Heart right ventricle (tissue), 16 donors: ENCODE data around the gene HS3ST5. TPM values are rescaled to one million over a fixed set of nuclear protein-coding genes. Genes with fewer than 3 reads are reported as not detected.

Experiments
- ATAC-seq, 8 donors: fragments of 200-7000 bp; cut with Tn5 transposase; one replicate each; pipeline ENCODE4 v1.9.1; 2020; ENCODE audit warnings: mild to moderate bottlenecking in 8 of 8, moderate library complexity in 8 of 8, moderate number of reproducible peaks in 1 of 8
- DNase-seq, 2 donors: peaks; one replicate each; pipeline ENCODE4 v3.0.0-alpha.2; 2020
- H3K27ac ChIP-seq, 10 donors: fragments of 200-600 bp; sonication (generic) in 2 of 10; one replicate each; pipeline versions ENCODE4 v1.5.0 to v1.8.0; 2020 to 2022; ENCODE audit warnings: mild to moderate bottlenecking in 3 of 10
- H3K27me3 ChIP-seq, 7 donors: fragments of 200-600 bp; one replicate each; pipeline ENCODE4 v1.8.0; 2021 to 2022; ENCODE audit warnings: mild to moderate bottlenecking in 2 of 7
- H3K36me3 ChIP-seq, 9 donors: fragments of 200-600 bp; sonication (generic) in 1 of 9; one replicate each; pipeline versions ENCODE4 v1.5.0 to v1.8.0; 2020 to 2022; ENCODE audit warnings: mild to moderate bottlenecking in 2 of 9
- H3K4me1 ChIP-seq, 9 donors: fragments of 200-600 bp; sonication (generic) in 1 of 9; one replicate each; pipeline versions ENCODE4 v1.5.0 to v1.8.0; 2020 to 2022; ENCODE audit warnings: mild to moderate bottlenecking in 4 of 9
- H3K4me3 ChIP-seq, 10 donors: fragments of 200-600 bp; sonication (generic) in 2 of 10; one replicate each; pipeline versions ENCODE4 v1.5.0 to v1.8.0; 2020 to 2022; ENCODE audit warnings: mild to moderate bottlenecking in 7 of 10, moderate library complexity in 2 of 10
- H3K9me3 ChIP-seq, 11 donors: fragments of 200-600 bp in 10 of 11; sonication (generic) in 2 of 11; one replicate each; pipeline versions ENCODE4 v1.5.0 to v1.8.0; 2013 to 2022; ENCODE audit warnings: mild to moderate bottlenecking in 2 of 11, control low read depth in 1 of 11, moderate library complexity in 1 of 11
- WGBS, 2 donors: extraction: QIAGEN DNeasy Blood & Tissue Kit; methylation state at CpG; one replicate each; pipeline ENCODE4 v1.1.7; 2013; ENCODE audit warnings: inconsistent platforms in 1 of 2; 5-methylcytosine and 5-hydroxymethylcytosine counted together
- intact Hi-C, 10 donors: fragments of 100-400 bp; cut with DNase I; formaldehyde crosslinking; loops; one replicate each; pipeline versions ENCODE4 v1.11.1 to v1.14.2; 2022
- polyA plus RNA-seq, 2 donors: library from polyadenylated mRNA; stranded (reverse); fragments of 200-250 nt; gene quantifications; one replicate each; pipeline ENCODE4 v1.2.3, GENCODE V29; 2013
- total RNA-seq, 10 donors: library from RNA; stranded (reverse); fragmentation: NEBNext Ultra II Directional in 3 of 10; extraction: Animal tissue kit (Norgen Biotek cat#: 25700) in 3 of 10; gene quantifications; one replicate each; pipeline versions ENCODE4 v1.2.1 to v1.2.4, GENCODE V29; 2021 to 2023
- TF ChIP-seq, protein P1 (sequence below), 9 donors: fragments of 200-600 bp; sonication (generic) in 2 of 9; IDR thresholded peaks; one replicate each; pipeline versions ENCODE4 v1.5.0 to v1.8.0; 2021 to 2022; ENCODE audit warnings: antibody characterized with exemption in 9 of 9, mild to moderate bottlenecking in 5 of 9, moderate library complexity in 1 of 9
- donor health status: Arrhythmogenic right ventricular cardiomyopathy.
- donor health status: ischemic (EF 13 %, LVEDD 7.1; RV severe dilation, severe dysfunction).
- donor health status: healthy with polysubstance abuse.
- donor health status: DM: no; HTN: yes; CAD: no.
- donor health status: DM: no; HTN: no; CAD: no.
- donor health status: ischemic (EF 25% LVEDD 6.9; RV normal size, moderate dysfunction).
- donor health status: ischemic (EF 25% LVEDD 5.7; RV mildly dilated, moderate dysfunction).
- donor health status: healthy.
- donor health status: DM: yes; HTN: yes; CAD: no.
- donor health status: Ischemic cardiomyopathy.
- donor health status: ischemic (EF 35%, LVEDD 5.7; RV mildly dilated, moderate dysfunction).
- donor health status: nonischemic (EF 11% LVEDD 7.7; RV severe dilation, severe dysfunction).
- donor health status: DM: yes; HTN: yes; CAD: no.
- donor health status: PGD.
- donor health status: ischemic (EF 29% LVEDD 5.4; RV normal size, mild dysfunction).
- donor health status: nonischemic (EF 23%, LVEDD 6.1; RV moderate dilation, normal function).

Gene HS3ST5
- total and polyA plus RNA-seq, 12 donors = not detected

DNA sequence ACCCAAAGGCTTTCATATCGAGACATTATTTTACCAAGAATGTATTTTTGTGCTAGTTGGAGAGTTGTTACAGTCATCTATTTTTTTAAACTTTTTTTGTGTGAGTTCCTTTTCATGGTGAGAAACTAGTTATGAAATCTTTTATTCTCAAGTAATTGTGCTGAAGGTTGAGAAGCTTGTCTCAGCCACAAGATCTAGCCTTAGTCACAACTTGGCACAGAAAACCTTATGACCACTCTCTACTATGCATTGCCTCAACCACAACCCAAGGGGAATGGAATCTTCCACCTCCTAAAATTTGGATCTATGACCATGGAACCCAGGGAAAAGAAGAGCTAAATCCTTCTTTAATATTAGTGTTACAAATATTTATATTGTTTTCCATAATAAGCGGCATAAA, 58.5 kb downstream of the HS3ST5 start:
- H3K36me3 ChIP-seq = no peaks in the 10 kb centered on the region
- 93 to 98% methylated on average over 2 of the region's 2 CpGs for WGBS, 2 donors
- no peaks in the 10 kb centered on the region for H3K9me3 ChIP-seq
- TF ChIP-seq, protein P1, sequence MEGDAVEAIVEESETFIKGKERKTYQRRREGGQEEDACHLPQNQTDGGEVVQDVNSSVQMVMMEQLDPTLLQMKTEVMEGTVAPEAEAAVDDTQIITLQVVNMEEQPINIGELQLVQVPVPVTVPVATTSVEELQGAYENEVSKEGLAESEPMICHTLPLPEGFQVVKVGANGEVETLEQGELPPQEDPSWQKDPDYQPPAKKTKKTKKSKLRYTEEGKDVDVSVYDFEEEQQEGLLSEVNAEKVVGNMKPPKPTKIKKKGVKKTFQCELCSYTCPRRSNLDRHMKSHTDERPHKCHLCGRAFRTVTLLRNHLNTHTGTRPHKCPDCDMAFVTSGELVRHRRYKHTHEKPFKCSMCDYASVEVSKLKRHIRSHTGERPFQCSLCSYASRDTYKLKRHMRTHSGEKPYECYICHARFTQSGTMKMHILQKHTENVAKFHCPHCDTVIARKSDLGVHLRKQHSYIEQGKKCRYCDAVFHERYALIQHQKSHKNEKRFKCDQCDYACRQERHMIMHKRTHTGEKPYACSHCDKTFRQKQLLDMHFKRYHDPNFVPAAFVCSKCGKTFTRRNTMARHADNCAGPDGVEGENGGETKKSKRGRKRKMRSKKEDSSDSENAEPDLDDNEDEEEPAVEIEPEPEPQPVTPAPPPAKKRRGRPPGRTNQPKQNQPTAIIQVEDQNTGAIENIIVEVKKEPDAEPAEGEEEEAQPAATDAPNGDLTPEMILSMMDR (IDR thresholded peaks at IDR 0.05) = no peak
- H3K4me3 ChIP-seq = no peak overlapping the region
- no peaks in the 10 kb centered on the region for H3K4me1 ChIP-seq
- H3K27me3 ChIP-seq = no peaks in the 10 kb centered on the region
- intact Hi-C loops = no loop called here
- ATAC-seq = no peak
- no peak overlapping the region for H3K27ac ChIP-seq
- DNase-seq = no peak

DNA sequence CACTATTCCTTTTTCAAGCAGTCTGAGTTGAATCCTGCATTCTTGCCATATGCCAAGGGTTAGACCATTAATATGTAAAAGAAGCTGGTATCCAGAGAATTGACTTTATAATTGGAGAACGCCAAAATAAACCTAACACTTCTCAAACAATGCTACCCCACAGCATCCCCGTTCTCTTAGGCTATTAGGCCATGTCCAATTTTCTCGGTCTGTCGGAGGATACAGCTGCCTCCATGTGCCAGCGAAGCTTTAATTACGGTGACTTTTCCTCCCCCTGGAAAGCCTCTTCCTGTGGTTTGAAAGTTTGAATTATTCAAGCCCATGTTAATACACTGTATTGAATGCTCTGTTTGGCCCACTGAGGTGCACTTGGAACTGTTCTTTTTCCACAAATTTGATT, 60.5 kb downstream of the HS3ST5 start:
- no peak overlapping the region for H3K27ac ChIP-seq
- no peaks in the 10 kb centered on the region for H3K27me3 ChIP-seq
- intact Hi-C loops = loop anchor here in 1 of 10 donors (2.0 kb wide), 1 partner anchor 49 kb away; no protein-coding TSS in a partner anchor
- no peaks in the 10 kb centered on the region for H3K36me3 ChIP-seq
- no peaks in the 10 kb centered on the region for H3K9me3 ChIP-seq
- H3K4me1 ChIP-seq = no peaks in the 10 kb centered on the region
- DNase-seq (no peak), ATAC-seq (no peak)
- WGBS, 2 donors = 40 to 43% methylated on average over 6 of the region's 6 CpGs
- H3K4me3 ChIP-seq = no peak overlapping the region
- TF ChIP-seq, protein P1 (IDR thresholded peaks at IDR 0.05) = no peak

DNA sequence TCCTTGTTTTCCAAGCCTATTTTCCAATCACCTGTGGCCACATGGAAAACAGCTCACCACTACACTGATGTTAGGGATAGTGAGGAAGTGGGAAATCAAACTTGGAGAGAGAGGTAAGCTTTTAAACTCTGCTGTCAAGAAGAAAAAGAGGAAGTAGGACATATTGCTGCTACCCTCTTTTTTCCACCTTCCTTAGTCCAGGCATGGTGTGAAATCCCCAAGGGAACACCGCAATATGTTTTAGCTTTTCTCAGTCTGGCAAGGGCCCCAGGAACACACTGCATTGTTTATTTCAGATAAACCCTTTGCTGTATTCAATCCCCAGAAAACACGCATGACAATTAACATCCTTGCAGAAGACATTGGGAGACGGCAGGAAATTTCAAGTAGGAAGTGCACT, 61.3 kb downstream of the HS3ST5 start:
- Histone ChIP-seq H3K36me3 (no peaks in the 10 kb centered on the region), H3K27ac (no peak overlapping the region), H3K4me1 (no peaks in the 10 kb centered on the region), H3K9me3 (no peaks in the 10 kb centered on the region), H3K27me3 (no peaks in the 10 kb centered on the region), H3K4me3 (no peak overlapping the region)
- intact Hi-C loops = no loop called here
- DNase-seq (no peak), ATAC-seq (no peak)
- TF ChIP-seq, protein P1 (IDR thresholded peaks at IDR 0.05) = no peak
- 31 to 48% methylated on average over 3 of the region's 3 CpGs for WGBS, 2 donors

DNA sequence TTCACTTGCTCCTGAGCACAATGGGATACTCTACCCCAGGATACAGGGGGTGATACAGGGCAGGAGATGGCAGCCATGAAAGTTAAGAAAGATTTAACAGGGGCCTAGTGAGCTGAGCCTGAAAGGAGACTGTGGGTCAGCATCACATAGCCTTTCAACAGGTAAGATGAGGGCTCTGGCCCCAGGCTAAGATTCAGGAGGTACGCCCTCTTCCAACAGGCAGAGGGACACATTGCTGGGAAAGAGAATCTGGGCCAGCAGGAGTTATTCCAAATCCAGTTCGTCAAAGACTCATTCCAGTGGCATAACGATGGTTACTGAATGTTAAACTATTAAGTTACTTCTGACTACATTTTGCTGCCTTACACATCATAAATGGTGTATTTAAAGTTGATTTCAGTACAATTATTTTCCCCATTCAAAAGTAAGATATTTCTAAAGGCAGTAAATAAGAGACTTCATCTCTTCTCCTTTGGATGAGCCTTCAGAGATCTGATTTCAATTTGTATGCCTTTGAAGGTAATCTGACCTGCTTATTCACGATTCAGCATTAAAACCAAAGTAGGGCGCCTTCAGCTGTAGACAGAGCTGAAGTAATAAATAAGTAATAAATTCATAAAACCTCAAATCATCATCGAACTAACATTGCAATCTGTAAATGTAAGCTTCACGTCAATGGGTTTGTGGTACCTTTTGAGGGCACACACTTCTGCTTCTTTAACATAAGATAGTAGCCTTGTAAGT, 62.4 kb downstream of the HS3ST5 start:
- intact Hi-C loops = no loop called here
- 94% methylated on average over 7 of the region's 7 CpGs for WGBS, 2 donors
- TF ChIP-seq, protein P1 (IDR thresholded peaks at IDR 0.05) = no peak
- Histone ChIP-seq H3K9me3 (no peaks in the 10 kb centered on the region), H3K36me3 (no peaks in the 10 kb centered on the region), H3K27ac (no peak overlapping the region), H3K27me3 (no peaks in the 10 kb centered on the region), H3K4me1 (no peaks in the 10 kb centered on the region), H3K4me3 (no peak overlapping the region)
- DNase-seq = no peak
- no peak for ATAC-seq
